HEK293 (cell line): ENCODE measurements around the gene CYP26A1.

ENCODE experiments used
- HOXD13 ChIP-seq: sonication (generic); formaldehyde crosslinking; IDR thresholded peaks from 2 replicates; pipeline ENCODE4 v1.8.0; 2022; ENCODE audit warnings: missing genetic modification reagents, borderline replicate concordance
- KLF16 ChIP-seq: fragments of 450-650 bp; formaldehyde crosslinking; IDR thresholded peaks from 2 replicates; pipeline ENCODE4 v1.5.1; 2017; ENCODE audit warnings: missing biosample characterization, missing genetic modification characterization
- ZFP3 ChIP-seq: fragments of 450-650 bp; formaldehyde crosslinking; IDR thresholded peaks from 2 replicates; pipeline ENCODE4 v1.5.1; 2016; ENCODE audit warnings: low read depth, missing biosample characterization, missing genetic modification characterization
- ZNF114 ChIP-seq: fragments of 450-650 bp; formaldehyde crosslinking; IDR thresholded peaks from 2 replicates; pipeline ENCODE4 v1.5.0; 2017; ENCODE audit warnings: missing biosample characterization, missing genetic modification characterization
- ZNF274 ChIP-seq, 2 experiments: fragments of 200-500 bp in 1 of 2; fragments of 450-650 bp in 1 of 2; sonication (Bioruptor generic) in 1 of 2; formaldehyde crosslinking in 1 of 2; IDR thresholded peaks; 2 replicates each; pipeline versions ENCODE4 v1.5.1 to v1.6.1; 2014 to 2016; ENCODE audit warnings: borderline replicate concordance in 1 of 2, inconsistent platforms in 1 of 2, low read length in 1 of 2, missing biosample characterization in 1 of 2, missing genetic modification characterization in 1 of 2
- ZNF560 ChIP-seq: fragments of 450-650 bp; formaldehyde crosslinking; IDR thresholded peaks from 2 replicates; pipeline ENCODE4 v1.5.1; 2017; ENCODE audit warnings: missing biosample characterization, missing genetic modification characterization, borderline replicate concordance
- TF ChIP-seq, protein P1 (sequence below): fragments of 450-650 bp; formaldehyde crosslinking; IDR thresholded peaks from 2 replicates; pipeline ENCODE4 v1.5.1; 2016; ENCODE audit warnings: missing biosample characterization, missing genetic modification characterization
- TF ChIP-seq, protein P2 (sequence below): fragments of 450-650 bp; formaldehyde crosslinking; IDR thresholded peaks from 2 replicates; pipeline ENCODE4 v1.5.1; 2016; ENCODE audit warnings: missing biosample characterization, missing genetic modification characterization

DNA sequence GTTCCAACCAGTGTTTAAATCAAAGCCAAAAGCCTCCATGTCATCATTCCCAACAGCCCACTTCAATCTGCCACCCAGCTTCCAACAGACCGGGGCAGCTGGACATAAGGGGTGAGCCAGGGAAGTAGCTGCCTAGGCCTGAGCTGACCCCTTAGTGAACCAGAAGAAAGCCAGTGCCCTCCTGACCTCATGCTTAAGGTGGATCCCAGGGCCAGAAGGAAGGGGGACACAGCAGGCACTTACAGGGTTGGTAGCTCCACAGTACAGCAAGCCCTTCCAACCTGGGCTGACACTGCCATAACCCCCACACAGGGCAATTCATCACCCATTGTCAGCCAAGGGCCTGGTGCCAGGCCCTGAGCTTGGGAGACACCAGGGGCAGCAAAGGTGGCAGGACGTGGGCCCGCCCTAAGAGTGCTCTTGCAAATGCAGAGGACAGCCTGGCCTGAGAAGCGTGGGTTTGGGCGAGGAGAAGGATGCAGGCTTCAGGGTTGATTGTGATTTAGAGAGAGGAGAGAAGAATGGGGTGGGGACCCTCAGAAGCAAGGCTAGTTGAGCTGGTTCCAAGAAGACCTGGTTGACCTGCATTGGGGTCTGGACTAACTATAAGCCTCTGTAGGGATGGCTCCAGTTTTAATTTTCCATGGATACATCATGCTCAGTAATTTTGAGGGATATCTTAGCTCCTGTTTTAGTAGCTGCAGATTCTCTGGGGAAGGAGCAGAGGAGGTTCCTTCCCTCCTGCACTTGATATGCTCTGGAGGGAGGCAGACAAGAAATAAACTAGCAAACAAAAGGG, 3.1 kb upstream of the CYP26A1 start:
- TF ChIP-seq ZFP3 (tag by site-specific recombination) (no peak), HOXD13 (CRISPR knock-in tag) (no peak), KLF16 (tag by site-specific recombination) (no peak), ZNF560 (tag by site-specific recombination) (no peak), ZNF114 (tag by site-specific recombination) (no peak), ZNF274 (IDR thresholded peaks at IDR 0.05; ENCODE audit: low read length) (no peak), ZNF274 (tag by site-specific recombination; IDR thresholded peaks at IDR 0.05; ENCODE audit: borderline replicate concordance) (no peak)
- TF ChIP-seq, protein P1, sequence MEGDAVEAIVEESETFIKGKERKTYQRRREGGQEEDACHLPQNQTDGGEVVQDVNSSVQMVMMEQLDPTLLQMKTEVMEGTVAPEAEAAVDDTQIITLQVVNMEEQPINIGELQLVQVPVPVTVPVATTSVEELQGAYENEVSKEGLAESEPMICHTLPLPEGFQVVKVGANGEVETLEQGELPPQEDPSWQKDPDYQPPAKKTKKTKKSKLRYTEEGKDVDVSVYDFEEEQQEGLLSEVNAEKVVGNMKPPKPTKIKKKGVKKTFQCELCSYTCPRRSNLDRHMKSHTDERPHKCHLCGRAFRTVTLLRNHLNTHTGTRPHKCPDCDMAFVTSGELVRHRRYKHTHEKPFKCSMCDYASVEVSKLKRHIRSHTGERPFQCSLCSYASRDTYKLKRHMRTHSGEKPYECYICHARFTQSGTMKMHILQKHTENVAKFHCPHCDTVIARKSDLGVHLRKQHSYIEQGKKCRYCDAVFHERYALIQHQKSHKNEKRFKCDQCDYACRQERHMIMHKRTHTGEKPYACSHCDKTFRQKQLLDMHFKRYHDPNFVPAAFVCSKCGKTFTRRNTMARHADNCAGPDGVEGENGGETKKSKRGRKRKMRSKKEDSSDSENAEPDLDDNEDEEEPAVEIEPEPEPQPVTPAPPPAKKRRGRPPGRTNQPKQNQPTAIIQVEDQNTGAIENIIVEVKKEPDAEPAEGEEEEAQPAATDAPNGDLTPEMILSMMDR = no peak
- TF ChIP-seq, protein P2, sequence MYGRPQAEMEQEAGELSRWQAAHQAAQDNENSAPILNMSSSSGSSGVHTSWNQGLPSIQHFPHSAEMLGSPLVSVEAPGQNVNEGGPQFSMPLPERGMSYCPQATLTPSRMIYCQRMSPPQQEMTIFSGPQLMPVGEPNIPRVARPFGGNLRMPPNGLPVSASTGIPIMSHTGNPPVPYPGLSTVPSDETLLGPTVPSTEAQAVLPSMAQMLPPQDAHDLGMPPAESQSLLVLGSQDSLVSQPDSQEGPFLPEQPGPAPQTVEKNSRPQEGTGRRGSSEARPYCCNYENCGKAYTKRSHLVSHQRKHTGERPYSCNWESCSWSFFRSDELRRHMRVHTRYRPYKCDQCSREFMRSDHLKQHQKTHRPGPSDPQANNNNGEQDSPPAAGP (tag by site-specific recombination) = no peak
